Dermis blood vessel endothelial cell (primary cell): ENCODE measurements around the gene OR5K1. TPM values are rescaled to one million over a fixed set of nuclear protein-coding genes. Genes with fewer than 3 reads are reported as not detected.

Source experiments
- DNase-seq: peaks from one replicate; pipeline ENCODE4 v3.0.0; 2010
- total RNA-seq: library from RNA; depleted of rRNA; stranded (reverse); fragments of >200 nt; gene quantifications from 2 replicates; pipeline ENCODE4 v1.2.3, GENCODE V29; 2014

The OR5K1 gene
- total RNA-seq, 1 donor from 2014 or later, result not detected

DNA sequence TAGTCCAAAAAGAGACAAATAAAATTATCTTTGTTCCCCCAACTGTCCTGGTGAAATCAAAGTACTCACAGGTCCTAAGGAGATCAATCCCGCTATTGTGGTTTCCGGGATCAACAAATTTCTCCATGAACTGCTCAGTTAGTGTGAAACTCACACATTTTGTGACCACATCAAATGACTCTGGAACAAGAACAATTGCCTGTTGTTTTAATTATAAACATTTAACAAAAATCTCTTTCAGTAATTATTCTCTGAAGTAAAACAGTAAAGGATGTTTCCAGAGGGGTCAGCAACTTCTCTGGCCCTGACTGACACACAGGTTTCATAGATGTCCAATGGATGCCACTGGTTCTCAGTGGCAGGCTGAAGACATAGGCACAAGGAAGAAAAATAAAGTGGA, 55.8 kb downstream of the OR5K1 start:
- no peak for DNase-seq

DNA sequence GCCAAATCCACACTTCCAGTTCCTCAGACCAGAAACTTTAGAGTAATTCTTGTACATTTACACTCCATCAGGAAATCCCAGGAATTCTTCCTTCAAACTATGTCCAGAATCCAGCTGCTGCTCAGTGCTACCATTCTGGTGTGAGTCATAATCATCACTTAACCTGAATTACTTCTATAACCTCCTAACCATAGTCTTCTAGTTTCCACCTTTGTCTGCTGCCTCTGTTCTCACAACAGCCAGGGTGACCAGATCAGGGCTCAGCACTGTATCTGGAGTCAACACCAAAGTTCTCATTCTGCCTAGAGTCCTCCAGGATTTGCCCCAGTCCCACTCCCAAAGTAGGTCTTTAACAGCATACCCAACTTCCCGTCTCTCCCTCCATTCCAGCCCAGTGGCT, 56.4 kb downstream of the OR5K1 start:
- DNase-seq, result no peak

DNA sequence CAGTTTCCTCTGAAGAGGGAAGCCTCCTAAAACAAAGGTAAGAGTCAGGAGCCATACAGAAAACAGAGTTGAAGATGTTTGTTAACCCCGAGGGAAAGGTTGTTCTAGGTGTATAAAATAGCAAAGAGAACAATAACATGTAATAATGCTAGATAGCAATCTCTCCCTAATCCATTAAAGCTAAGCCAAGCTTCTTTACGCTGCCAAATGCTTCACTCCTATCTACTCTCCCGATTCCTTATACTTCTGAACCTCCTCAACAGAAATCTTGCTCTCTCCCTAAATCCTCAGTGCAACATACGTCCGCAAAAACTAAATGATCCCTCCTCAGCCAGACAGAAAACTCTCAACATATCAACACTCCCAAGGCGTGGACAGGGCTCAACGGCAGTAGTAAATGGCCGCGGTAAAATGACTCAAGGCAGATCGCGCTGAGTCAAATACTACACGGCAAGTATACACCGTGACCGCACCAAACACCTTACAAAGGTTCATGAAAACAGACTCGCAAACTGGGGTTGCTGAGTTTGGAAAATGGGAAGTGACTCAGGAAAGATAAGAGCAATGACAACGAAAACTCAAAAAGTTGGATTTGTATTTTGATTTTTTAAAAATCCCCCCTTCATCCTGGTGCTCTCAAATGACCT, 59.0 kb downstream of the OR5K1 start:
- peak; percentile 73 for DNase-seq

Other genes with a start within 250 kb of the OR5K1 start
- gene OR5H6, start 199.0 kb upstream of the OR5K1 start, total RNA-seq, result not detected in 2 replicates
- gene OR5H2, start 180.7 kb upstream of the OR5K1 start, total RNA-seq, result not detected in 2 replicates
- gene OR5K4, start 109.3 kb upstream of the OR5K1 start, total RNA-seq, result not detected in 2 replicates
- not detected in 2 replicates for gene OR5K3, start 72.5 kb upstream of the OR5K1 start, total RNA-seq
- gene OR5K2, start 34.5 kb downstream of the OR5K1 start, total RNA-seq, result not detected in 2 replicates
- 153 and 260 TPM in 2 replicates for gene CLDND1, start 59.7 kb downstream of the OR5K1 start, total RNA-seq
- not detected in 2 replicates for gene GPR15, start 68.8 kb downstream of the OR5K1 start, total RNA-seq
- gene CPOX, start 130.4 kb downstream of the OR5K1 start, total RNA-seq, result 26.0 and 33.2 TPM in 2 replicates